Endothelial cell of umbilical vein (primary cell): ENCODE results near the gene NXNL2. TPM values are rescaled to one million over a fixed set of nuclear protein-coding genes. Genes with fewer than 3 reads are reported as not detected.

ENCODE experiments used
- BruUV-seq: library from RNA; stranded (reverse); fragments of 400-500 nt; replicated peaks from 2 replicates; lab custom pipeline; 2021; lab: Mats Ljungman, UMichigan
- CTCF ChIA-PET: fragments of 300-600, 350-600 bp; sonication (Branson Sonifier 250); formaldehyde crosslinking; loops from one replicate; lab custom pipeline; 2021; ENCODE audit warnings: antibody characterized with exemption, inconsistent platforms; lab: Charles Lee
- POLR2A ChIA-PET: fragments of 300-600, 350-600 bp; sonication (Branson Sonifier 250); formaldehyde crosslinking; loops from one replicate; lab custom pipeline; 2021; ENCODE audit warnings: antibody characterized with exemption, inconsistent platforms; lab: Charles Lee
- DNase-seq: peaks from one replicate; pipeline ENCODE4 v3.0.0-alpha.2; 2011; ENCODE audit warnings: low read depth, low spot score
- FAIRE-seq: peaks from 2 replicates; lab custom pipeline; 2011; peaks lifted over from hg19 to GRCh38; lab: Jason Lieb, UNC
- H2AFZ ChIP-seq: 2 replicates; pipeline ENCODE4 v1.6.0; 2012; ENCODE audit warnings: low read depth, low read length, control low read depth, inconsistent platforms
- H3K27ac ChIP-seq: 2 replicates; pipeline ENCODE4 v1.5.1; 2011; ENCODE audit warnings: low read depth, mild to moderate bottlenecking, control low read depth, low read length, moderate library complexity; ENCODE audit not compliant: insufficient read depth
- H3K27me3 ChIP-seq, 2 experiments: 2 replicates each; pipeline versions ENCODE4 v1.6.0 to v1.6.1; 2011; ENCODE audit warnings: low read length in 2 of 2, mixed read lengths in 1 of 2; ENCODE audit not compliant: control insufficient read depth in 2 of 2, insufficient read depth in 2 of 2
- H3K36me3 ChIP-seq, 2 experiments: 2 replicates in 1 of 2; 3 replicates in 1 of 2; pipeline ENCODE4 v1.5.1; 2011; ENCODE audit warnings: low read length in 2 of 2, mild to moderate bottlenecking in 1 of 2, moderate library complexity in 1 of 2; ENCODE audit not compliant: control insufficient read depth in 2 of 2, insufficient read depth in 2 of 2; ENCODE audit errors: extremely low read depth in 1 of 2
- H3K4me1 ChIP-seq: 3 replicates; pipeline ENCODE4 v1.5.1; 2011; ENCODE audit warnings: mild to moderate bottlenecking, low read length; ENCODE audit not compliant: control insufficient read depth, insufficient read depth; ENCODE audit errors: extremely low read depth
- H3K4me2 ChIP-seq: 2 replicates; pipeline ENCODE4 v1.6.1; 2011; ENCODE audit warnings: low read length, control low read depth, mixed read lengths; ENCODE audit not compliant: insufficient read depth
- H3K4me3 ChIP-seq, 3 experiments: fragments of 200-600 bp in 1 of 3; sonication (generic), shearing (Covaris generic) in 1 of 3; replicated peaks in 1 of 3; 2 replicates each; pipeline ENCODE4 v1.5.1; 2011 to 2016; ENCODE audit warnings: control low read depth in 3 of 3, low read length in 3 of 3, mild to moderate bottlenecking in 2 of 3, inconsistent platforms in 1 of 3, low read depth in 1 of 3, moderate library complexity in 1 of 3; ENCODE audit not compliant: insufficient read depth in 1 of 3
- H3K79me2 ChIP-seq: 2 replicates; pipeline ENCODE4 v1.6.0; 2012; ENCODE audit warnings: low read length, inconsistent platforms; ENCODE audit not compliant: control insufficient read depth, insufficient read depth
- H3K9ac ChIP-seq: replicated peaks from 2 replicates; pipeline ENCODE3; 2011; ENCODE audit warnings: low read length, control low read depth; ENCODE audit not compliant: insufficient read depth; ENCODE audit errors: extremely low read depth
- H3K9me1 ChIP-seq: replicated peaks from 3 replicates; pipeline ENCODE4 v1.6.0; 2011; ENCODE audit warnings: mild to moderate bottlenecking, low read length; ENCODE audit not compliant: control insufficient read depth, insufficient read depth; ENCODE audit errors: extremely low read depth
- H3K9me3 ChIP-seq: replicated peaks from 2 replicates; pipeline ENCODE4 v1.5.1; 2012; ENCODE audit warnings: low read length, inconsistent platforms; ENCODE audit not compliant: control insufficient read depth, insufficient read depth
- H4K20me1 ChIP-seq: replicated peaks from 2 replicates; pipeline ENCODE3; 2011; ENCODE audit warnings: mild to moderate bottlenecking, low read length; ENCODE audit not compliant: control insufficient read depth, insufficient read depth; ENCODE audit errors: extremely low read depth
- CTCF ChIP-seq, 2 donors: IDR thresholded peaks; 1 replicate in 1 of 2; 2 replicates in 1 of 2; pipeline ENCODE4 v1.5.1; 2011; ENCODE audit warnings: low read length in 2 of 2, mild to moderate bottlenecking in 2 of 2, moderate library complexity in 2 of 2, control low read depth in 1 of 2, inconsistent platforms in 1 of 2, low read depth in 1 of 2; ENCODE audit not compliant: insufficient read depth in 1 of 2; ENCODE audit errors: extremely low read depth in 1 of 2
- EZH2 ChIP-seq: IDR thresholded peaks from 2 replicates; pipeline ENCODE4 v1.6.1; 2012; ENCODE audit warnings: borderline replicate concordance, low read depth, mild to moderate bottlenecking, moderate library complexity, low read length, inconsistent platforms; ENCODE audit not compliant: severe bottlenecking
- FOS ChIP-seq: IDR thresholded peaks from 2 replicates; pipeline ENCODE4 v1.6.1; 2011; ENCODE audit warnings: mild to moderate bottlenecking, low read length, moderate library complexity, borderline replicate concordance; ENCODE audit not compliant: insufficient read depth
- GATA2 ChIP-seq: IDR thresholded peaks from 2 replicates; pipeline ENCODE4 v1.7.0; 2011; ENCODE audit warnings: low read depth, mild to moderate bottlenecking, moderate library complexity, mixed read lengths, low read length; ENCODE audit not compliant: insufficient read length, insufficient read depth
- JUN ChIP-seq: IDR thresholded peaks from 2 replicates; pipeline ENCODE4 v1.6.1; 2011; ENCODE audit warnings: borderline replicate concordance, low read depth; ENCODE audit not compliant: insufficient read length, insufficient read depth
- MYC ChIP-seq: IDR thresholded peaks from one replicate; pipeline ENCODE4 v1.6.1; 2011; ENCODE audit warnings: mild to moderate bottlenecking, low read depth, low read length
- POLR2A ChIP-seq: IDR thresholded peaks from 2 replicates; pipeline ENCODE4 v1.6.1; 2012; ENCODE audit warnings: low read depth, mild to moderate bottlenecking, control low read depth, low read length
- POLR2AphosphoS5 ChIP-seq: IDR thresholded peaks from 2 replicates; pipeline ENCODE4 v1.6.1; 2012; ENCODE audit warnings: low read depth, mild to moderate bottlenecking, control low read depth, low read length, moderate library complexity; ENCODE audit not compliant: insufficient read depth
- dilution Hi-C: fragments of 300-500 bp; cut with MboI; formaldehyde crosslinking; loops from one replicate; pipeline ENCODE4 v1.15.0; 2019; ENCODE audit warnings: low sequenced_read_pairs; ENCODE audit not compliant: extremely low pct_ligation_motif_present
- intact Hi-C: fragments of 100-400 bp; cut with micrococcal nuclease; formaldehyde crosslinking; loops from one replicate; pipeline ENCODE4 v1.10.0; 2022
- polyA plus RNA-seq, 4 experiments: library from polyadenylated mRNA; depleted of rRNA in 3 of 4; stranded (reverse) in 3 of 4; unstranded in 1 of 4; fragments of >200 nt; gene quantifications; 2 replicates each; pipeline versions ENCODE4 v1.2.1 to v1.2.3, GENCODE V29; 2011 to 2012; ENCODE audit warnings: missing spikeins in 1 of 4
- total RNA-seq: library from RNA; stranded (reverse); gene quantifications from 2 replicates; pipeline ENCODE4 v1.2.3, GENCODE V29; 2021

Gene NXNL2
- total and polyA plus RNA-seq, 2 donors (not counting 3 experiments of a cell fraction or from before 2014, with no cell fraction given): 0.14 TPM; not detected in 1

DNA sequence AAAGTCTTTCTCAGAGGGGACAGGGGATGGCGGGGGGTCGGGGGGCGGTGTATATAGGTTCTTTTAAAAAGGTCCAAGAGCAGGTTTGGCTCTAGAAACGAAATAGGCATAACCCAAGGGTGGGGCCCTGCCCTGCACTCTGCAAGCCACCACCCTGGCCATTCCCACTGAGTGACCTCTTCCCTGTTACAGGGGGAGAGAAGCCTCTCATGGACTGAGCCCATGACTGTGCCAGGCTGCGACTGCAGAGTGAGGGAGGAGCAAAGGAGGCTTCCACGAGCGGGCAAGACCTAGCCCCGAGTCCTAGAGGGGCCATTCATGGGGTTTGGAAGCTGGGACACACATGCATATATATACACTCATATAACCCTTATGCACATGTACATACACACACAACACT, 10.1 kb upstream of the NXNL2 start:
- no peak for TF ChIP-seq GATA2
- TF ChIP-seq POLR2A: no peak
- TF ChIP-seq CTCF (IDR thresholded peaks at IDR 0.05; ENCODE audit: extremely low read depth in 1 of 2, insufficient read depth in 1 of 2, low read depth in 1 of 2, low read length in 2 of 2): no peak
- TF ChIP-seq EZH2: no peak
- no peak for TF ChIP-seq MYC
- TF ChIP-seq POLR2AphosphoS5: no peak
- no peak for TF ChIP-seq FOS
- no peak for TF ChIP-seq JUN
- intact Hi-C loops: no loop called here
- Histone ChIP-seq H3K27ac (no peak overlapping the region), H3K4me1 (no peaks in the 10 kb centered on the region), H3K9ac (no peak overlapping the region), H3K4me2 (no peak overlapping the region), H3K4me3 (no peak overlapping the region), H3K36me3 (no peaks in the 10 kb centered on the region), H3K27me3 (no peaks in the 10 kb centered on the region), H4K20me1 (no peaks in the 10 kb centered on the region), H3K9me1 (no peaks in the 10 kb centered on the region), H3K9me3 (no peaks in the 10 kb centered on the region), H3K79me2 (no peaks in the 10 kb centered on the region), H2AFZ (no peak overlapping the region)
- FAIRE-seq (no peak), DNase-seq (no peak)
- dilution Hi-C loops: no loop called here
- POLR2A ChIA-PET: no interaction called here
- BruUV-seq: no TSS peak
- CTCF ChIA-PET: no interaction called here
